B cell (primary cell): Measurements from ENCODE around the gene TGFBI.

Source experiments
- EZH2 ChIP-seq: IDR thresholded peaks from 2 replicates; pipeline ENCODE4 v1.6.1; 2012; ENCODE audit warnings: borderline replicate concordance, low read depth, mild to moderate bottlenecking, moderate library complexity, low read length; ENCODE audit not compliant: insufficient read depth, poor library complexity, severe bottlenecking
- TF ChIP-seq, protein P1 (sequence below): fragments of 200-600 bp; IDR thresholded peaks from one replicate; pipeline ENCODE4 v1.8.0; 2022; ENCODE audit warnings: antibody characterized with exemption, mild to moderate bottlenecking

DNA sequence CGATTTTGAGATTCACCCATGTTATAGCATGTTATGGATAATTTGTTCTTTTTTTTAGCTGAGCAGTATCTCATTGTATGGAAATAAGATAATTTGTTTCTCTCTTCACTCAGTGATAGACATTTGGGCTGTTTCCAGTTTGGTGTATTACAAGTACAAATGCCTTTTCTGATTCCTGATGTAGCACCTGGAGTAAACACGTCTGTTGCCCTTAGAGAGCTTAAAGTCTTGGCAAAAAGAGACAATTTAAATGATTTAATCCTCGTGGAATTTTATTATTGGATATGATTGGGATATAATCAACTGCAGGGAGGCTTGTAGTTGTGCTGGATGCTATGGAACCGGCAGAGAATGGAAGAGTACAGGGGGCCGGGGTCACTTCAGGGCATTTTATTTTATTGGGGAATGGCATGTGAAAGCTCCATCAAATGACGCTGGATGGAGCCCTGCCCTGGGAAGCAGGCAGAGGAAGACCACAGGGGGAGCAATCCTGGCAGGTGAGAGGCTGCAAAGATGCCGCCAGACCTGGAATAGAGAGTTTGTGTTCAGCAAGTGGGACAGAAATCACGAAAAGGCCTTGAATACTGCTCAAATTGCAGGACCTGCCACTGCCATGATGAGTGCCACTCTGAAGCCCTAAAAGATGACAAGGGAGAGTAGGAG is 31.0 kb upstream of the TGFBI start:
- TF ChIP-seq, protein P1, sequence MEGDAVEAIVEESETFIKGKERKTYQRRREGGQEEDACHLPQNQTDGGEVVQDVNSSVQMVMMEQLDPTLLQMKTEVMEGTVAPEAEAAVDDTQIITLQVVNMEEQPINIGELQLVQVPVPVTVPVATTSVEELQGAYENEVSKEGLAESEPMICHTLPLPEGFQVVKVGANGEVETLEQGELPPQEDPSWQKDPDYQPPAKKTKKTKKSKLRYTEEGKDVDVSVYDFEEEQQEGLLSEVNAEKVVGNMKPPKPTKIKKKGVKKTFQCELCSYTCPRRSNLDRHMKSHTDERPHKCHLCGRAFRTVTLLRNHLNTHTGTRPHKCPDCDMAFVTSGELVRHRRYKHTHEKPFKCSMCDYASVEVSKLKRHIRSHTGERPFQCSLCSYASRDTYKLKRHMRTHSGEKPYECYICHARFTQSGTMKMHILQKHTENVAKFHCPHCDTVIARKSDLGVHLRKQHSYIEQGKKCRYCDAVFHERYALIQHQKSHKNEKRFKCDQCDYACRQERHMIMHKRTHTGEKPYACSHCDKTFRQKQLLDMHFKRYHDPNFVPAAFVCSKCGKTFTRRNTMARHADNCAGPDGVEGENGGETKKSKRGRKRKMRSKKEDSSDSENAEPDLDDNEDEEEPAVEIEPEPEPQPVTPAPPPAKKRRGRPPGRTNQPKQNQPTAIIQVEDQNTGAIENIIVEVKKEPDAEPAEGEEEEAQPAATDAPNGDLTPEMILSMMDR, result no peak
- TF ChIP-seq EZH2, result no peak
